GM10266 (cell line): ENCODE measurements around the gene UBAP2.

Experiments
- DNase-seq: peaks from one replicate; pipeline ENCODE4 v3.0.0; 2012; ENCODE audit errors: extremely low spot score
- CTCF ChIP-seq: IDR thresholded peaks from 2 replicates; pipeline ENCODE4 v1.5.1; 2012; ENCODE audit warnings: mild to moderate bottlenecking, low read depth; ENCODE audit not compliant: control insufficient read depth, insufficient read depth; ENCODE audit errors: missing control alignments

UBAP2 gene

GRCh38 chr9:33959725-33960124 is 89.0 kb downstream of the UBAP2 start:
- TF ChIP-seq CTCF, result no peak
- no peak for DNase-seq

GRCh38 chr9:33956544-33956943 is 92.1 kb downstream of the UBAP2 start:
- TF ChIP-seq CTCF, result no peak
- DNase-seq, result no peak

DNA sequence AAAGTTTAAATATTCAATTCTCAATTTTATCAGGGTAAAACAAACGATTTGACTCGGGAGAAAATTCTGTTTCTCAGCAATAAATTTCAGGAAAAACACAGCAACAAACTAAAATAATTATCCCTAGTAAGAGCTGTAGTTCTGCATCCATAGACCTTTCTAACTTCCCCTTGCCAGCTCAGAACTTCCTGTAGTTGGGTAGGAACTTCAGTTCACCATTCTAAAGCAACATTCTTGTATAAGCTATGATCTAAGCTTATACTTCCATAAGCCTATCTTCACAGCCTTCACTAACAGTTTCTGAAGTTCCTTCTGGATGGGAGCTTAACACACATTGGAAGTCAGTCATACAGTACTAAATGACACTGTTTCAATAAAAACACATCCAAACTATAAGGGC is 96.6 kb downstream of the UBAP2 start:
- TF ChIP-seq CTCF, result no peak
- no peak for DNase-seq

GRCh38 chr9:33950371-33950770 is 98.3 kb downstream of the UBAP2 start:
- no peak for DNase-seq
- no peak for TF ChIP-seq CTCF

GRCh38 chr9:33946779-33947535 is 101.7 kb downstream of the UBAP2 start:
- DNase-seq, result no peak
- TF ChIP-seq CTCF, result no peak

DNA sequence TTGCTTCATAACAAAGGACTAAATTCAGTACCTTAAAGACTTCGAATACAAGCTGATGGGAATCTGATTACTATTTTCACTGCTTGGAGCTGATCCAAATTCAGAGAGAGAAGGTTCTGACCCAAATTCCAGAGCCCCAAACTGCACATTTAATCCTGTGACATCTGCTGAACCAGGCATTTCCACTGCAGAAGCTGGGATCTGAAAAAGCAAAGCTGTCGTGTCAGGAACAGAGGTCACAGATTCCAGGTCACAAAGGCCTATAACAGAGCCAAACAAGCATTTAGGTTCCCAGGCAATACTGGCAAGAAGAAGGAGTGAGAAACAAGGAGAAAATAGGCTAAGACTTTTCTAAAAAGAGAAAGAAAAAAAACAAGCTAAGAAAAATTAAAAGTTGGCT is 105.3 kb downstream of the UBAP2 start:
- DNase-seq, result no peak
- no peak for TF ChIP-seq CTCF

GRCh38 chr9:33942471-33943083 is 106.1 kb downstream of the UBAP2 start:
- no peak for TF ChIP-seq CTCF
- DNase-seq, result no peak
